ENCODE data around the gene JMJD8. TPM values are rescaled to one million over a fixed set of nuclear protein-coding genes. Genes with fewer than 3 reads are reported as not detected.

Gene JMJD8
- total RNA-seq, 2 donors from 2014 or later: 48.8 to 55.6 TPM

DNA sequence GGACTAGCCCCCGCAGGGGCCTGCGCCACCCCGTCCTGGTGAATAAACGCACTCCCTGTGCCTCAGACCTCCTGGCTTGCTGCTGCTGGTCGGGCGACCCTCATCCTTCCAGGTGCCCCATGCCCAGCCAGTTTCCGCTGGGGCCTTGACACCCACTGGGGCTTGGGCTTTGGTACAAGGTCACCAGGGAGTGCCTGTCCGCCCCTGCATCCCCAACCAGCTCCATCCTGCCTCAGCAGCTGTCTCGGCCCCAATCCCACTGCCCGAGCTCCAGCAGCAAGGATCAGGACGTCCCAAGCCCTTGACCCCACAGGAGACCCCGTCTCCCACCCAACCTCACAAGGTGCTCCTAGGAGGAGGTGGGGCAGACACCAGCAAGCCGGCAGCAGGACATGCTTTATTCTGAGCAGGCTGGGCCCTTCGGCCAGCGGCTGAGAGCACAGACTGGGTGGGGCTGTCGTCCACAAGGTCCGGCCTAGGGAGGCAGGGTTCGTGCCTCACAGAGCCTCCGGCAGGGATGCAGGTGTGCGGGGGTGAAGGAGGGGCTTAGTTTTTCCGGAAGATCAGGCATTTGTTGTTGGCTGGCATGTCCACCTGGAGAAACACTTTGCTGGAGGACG is 50.0 kb downstream of the JMJD8 start:
- H3K27ac Mint-ChIP-seq: no peak overlapping the region
- H3K9ac ChIP-seq (ENCODE audit: extremely low read depth, low read length, poor library complexity, severe bottlenecking): no peak overlapping the region
- H3K27me3 ChIP-seq (ENCODE audit: control insufficient read depth, insufficient read depth, low read length, poor library complexity, severe bottlenecking): no peaks in the 10 kb centered on the region
- H3K4me3 Mint-ChIP-seq: peak overlapping the region; percentile 82
- WGBS, 2 experiments (ENCODE audit: insufficient coverage in 1 of 2, insufficient read length in 1 of 2): 92 to 94% methylated on average over 13 to 22 of the region's 22 CpGs
- TF ChIP-seq, protein P1, sequence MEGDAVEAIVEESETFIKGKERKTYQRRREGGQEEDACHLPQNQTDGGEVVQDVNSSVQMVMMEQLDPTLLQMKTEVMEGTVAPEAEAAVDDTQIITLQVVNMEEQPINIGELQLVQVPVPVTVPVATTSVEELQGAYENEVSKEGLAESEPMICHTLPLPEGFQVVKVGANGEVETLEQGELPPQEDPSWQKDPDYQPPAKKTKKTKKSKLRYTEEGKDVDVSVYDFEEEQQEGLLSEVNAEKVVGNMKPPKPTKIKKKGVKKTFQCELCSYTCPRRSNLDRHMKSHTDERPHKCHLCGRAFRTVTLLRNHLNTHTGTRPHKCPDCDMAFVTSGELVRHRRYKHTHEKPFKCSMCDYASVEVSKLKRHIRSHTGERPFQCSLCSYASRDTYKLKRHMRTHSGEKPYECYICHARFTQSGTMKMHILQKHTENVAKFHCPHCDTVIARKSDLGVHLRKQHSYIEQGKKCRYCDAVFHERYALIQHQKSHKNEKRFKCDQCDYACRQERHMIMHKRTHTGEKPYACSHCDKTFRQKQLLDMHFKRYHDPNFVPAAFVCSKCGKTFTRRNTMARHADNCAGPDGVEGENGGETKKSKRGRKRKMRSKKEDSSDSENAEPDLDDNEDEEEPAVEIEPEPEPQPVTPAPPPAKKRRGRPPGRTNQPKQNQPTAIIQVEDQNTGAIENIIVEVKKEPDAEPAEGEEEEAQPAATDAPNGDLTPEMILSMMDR (conservative IDR thresholded peaks at IDR 0.05): no peak
- no peaks in the 10 kb centered on the region for H3K27me3 Mint-ChIP-seq (ENCODE audit: insufficient read depth)
- H3K9me3 Mint-ChIP-seq: no peaks in the 10 kb centered on the region
- H3K36me3 ChIP-seq (ENCODE audit: control insufficient read depth, insufficient read depth, low read length): no peaks in the 10 kb centered on the region
- H3K4me1 ChIP-seq (ENCODE audit: control insufficient read depth, insufficient read depth, low read length): peaks cover 9% of the 10 kb centered on the region
- no peaks in the 10 kb centered on the region for H3K9me3 ChIP-seq (ENCODE audit: control insufficient read depth, low read length)
- H3K36me3 Mint-ChIP-seq (ENCODE audit: low read depth): no peaks in the 10 kb centered on the region
- H3K27ac ChIP-seq (ENCODE audit: low read depth, low read length): no peak overlapping the region
- DNase-seq: no peak
- H3K4me1 Mint-ChIP-seq: no peaks in the 10 kb centered on the region
- no peak overlapping the region for H3K4me3 ChIP-seq (ENCODE audit: low read length)

DNA sequence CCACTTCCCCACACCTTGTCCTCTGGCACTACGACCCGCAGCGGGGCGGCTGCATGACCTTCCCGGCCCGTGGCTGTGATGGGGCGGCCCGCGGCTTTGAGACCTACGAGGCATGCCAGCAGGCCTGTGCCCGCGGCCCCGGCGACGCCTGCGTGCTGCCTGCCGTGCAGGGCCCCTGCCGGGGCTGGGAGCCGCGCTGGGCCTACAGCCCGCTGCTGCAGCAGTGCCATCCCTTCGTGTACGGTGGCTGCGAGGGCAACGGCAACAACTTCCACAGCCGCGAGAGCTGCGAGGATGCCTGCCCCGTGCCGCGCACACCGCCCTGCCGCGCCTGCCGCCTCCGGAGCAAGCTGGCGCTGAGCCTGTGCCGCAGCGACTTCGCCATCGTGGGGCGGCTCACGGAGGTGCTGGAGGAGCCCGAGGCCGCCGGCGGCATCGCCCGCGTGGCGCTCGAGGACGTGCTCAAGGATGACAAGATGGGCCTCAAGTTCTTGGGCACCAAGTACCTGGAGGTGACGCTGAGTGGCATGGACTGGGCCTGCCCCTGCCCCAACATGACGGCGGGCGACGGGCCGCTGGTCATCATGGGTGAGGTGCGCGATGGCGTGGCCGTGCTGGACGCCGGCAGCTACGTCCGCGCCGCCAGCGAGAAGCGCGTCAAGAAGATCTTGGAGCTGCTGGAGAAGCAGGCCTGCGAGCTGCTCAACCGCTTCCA is 50.6 kb downstream of the JMJD8 start:
- Histone ChIP-seq H3K36me3 (ENCODE audit: control insufficient read depth, insufficient read depth, low read length) (no peaks in the 10 kb centered on the region), H3K9ac (ENCODE audit: extremely low read depth, low read length, poor library complexity, severe bottlenecking) (no peak overlapping the region), H3K27ac (ENCODE audit: low read depth, low read length) (no peak overlapping the region), H3K27me3 (ENCODE audit: control insufficient read depth, insufficient read depth, low read length, poor library complexity, severe bottlenecking) (no peaks in the 10 kb centered on the region), H3K9me3 (ENCODE audit: control insufficient read depth, low read length) (no peaks in the 10 kb centered on the region), H3K4me3 (ENCODE audit: low read length) (no peak overlapping the region), H3K4me1 (ENCODE audit: control insufficient read depth, insufficient read depth, low read length) (peaks cover 9% of the 10 kb centered on the region)
- TF ChIP-seq, protein P1 (conservative IDR thresholded peaks at IDR 0.05): no peak
- H3K4me1 Mint-ChIP-seq: no peaks in the 10 kb centered on the region
- no peaks in the 10 kb centered on the region for H3K9me3 Mint-ChIP-seq
- H3K36me3 Mint-ChIP-seq (ENCODE audit: low read depth): no peaks in the 10 kb centered on the region
- no peak overlapping the region for H3K4me3 Mint-ChIP-seq
- H3K27ac Mint-ChIP-seq: no peak overlapping the region
- WGBS, 2 experiments (ENCODE audit: insufficient coverage in 1 of 2, insufficient read length in 1 of 2): 96% methylated on average over 50 to 74 of the region's 74 CpGs
- DNase-seq: no peak
- H3K27me3 Mint-ChIP-seq (ENCODE audit: insufficient read depth): no peaks in the 10 kb centered on the region

DNA sequence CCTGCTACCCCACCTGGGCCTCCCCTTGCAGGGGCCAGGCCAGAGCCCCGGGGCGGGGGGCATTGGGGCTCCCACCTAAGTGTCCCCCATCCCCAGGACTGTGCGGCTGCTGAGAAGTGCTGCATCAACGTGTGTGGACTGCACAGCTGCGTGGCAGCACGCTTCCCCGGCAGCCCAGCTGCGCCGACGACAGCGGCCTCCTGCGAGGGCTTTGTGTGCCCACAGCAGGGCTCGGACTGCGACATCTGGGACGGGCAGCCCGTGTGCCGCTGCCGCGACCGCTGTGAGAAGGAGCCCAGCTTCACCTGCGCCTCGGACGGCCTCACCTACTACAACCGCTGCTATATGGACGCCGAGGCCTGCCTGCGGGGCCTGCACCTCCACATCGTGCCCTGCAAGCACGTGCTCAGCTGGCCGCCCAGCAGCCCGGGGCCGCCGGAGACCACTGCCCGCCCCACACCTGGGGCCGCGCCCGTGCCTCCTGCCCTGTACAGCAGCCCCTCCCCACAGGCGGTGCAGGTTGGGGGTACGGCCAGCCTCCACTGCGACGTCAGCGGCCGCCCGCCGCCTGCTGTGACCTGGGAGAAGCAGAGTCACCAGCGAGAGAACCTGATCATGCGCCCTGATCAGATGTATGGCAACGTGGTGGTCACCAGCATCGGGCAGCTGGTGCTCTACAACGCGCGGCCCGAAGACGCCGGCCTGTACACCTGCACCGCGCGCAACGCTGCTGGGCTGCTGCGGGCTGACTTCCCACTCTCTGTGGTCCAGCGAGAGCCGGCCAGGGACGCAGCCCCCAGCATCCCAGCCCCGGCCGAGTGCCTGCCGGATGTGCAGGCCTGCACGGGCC is 51.4 kb downstream of the JMJD8 start:
- no peaks in the 10 kb centered on the region for H3K4me1 Mint-ChIP-seq
- Histone ChIP-seq H3K36me3 (ENCODE audit: control insufficient read depth, insufficient read depth, low read length) (no peaks in the 10 kb centered on the region), H3K27ac (ENCODE audit: low read depth, low read length) (no peak overlapping the region), H3K4me3 (ENCODE audit: low read length) (no peak overlapping the region), H3K9me3 (ENCODE audit: control insufficient read depth, low read length) (no peaks in the 10 kb centered on the region), H3K9ac (ENCODE audit: extremely low read depth, low read length, poor library complexity, severe bottlenecking) (no peak overlapping the region), H3K4me1 (ENCODE audit: control insufficient read depth, insufficient read depth, low read length) (peaks cover 9% of the 10 kb centered on the region), H3K27me3 (ENCODE audit: control insufficient read depth, insufficient read depth, low read length, poor library complexity, severe bottlenecking) (no peaks in the 10 kb centered on the region)
- no peaks in the 10 kb centered on the region for H3K36me3 Mint-ChIP-seq (ENCODE audit: low read depth)
- H3K27ac Mint-ChIP-seq: no peak overlapping the region
- H3K9me3 Mint-ChIP-seq: no peaks in the 10 kb centered on the region
- no peaks in the 10 kb centered on the region for H3K27me3 Mint-ChIP-seq (ENCODE audit: insufficient read depth)
- TF ChIP-seq, protein P1 (conservative IDR thresholded peaks at IDR 0.05): no peak
- no peak for DNase-seq
- no peak overlapping the region for H3K4me3 Mint-ChIP-seq
- 94 to 96% methylated on average over 54 to 67 of the region's 67 CpGs for WGBS, 2 experiments (ENCODE audit: insufficient coverage in 1 of 2, insufficient read length in 1 of 2)
